ENCODE measurements around the gene HAPSTR1.

Gene HAPSTR1

GRCh38 chr16:9098377-9099090 lies 7.1 kb downstream of the HAPSTR1 start:
- FAIRE-seq, result no peak
- no peak for DNase-seq (ENCODE audit: insufficient read length)
- no peak for TF ChIP-seq POLR2A (IDR thresholded peaks at IDR 0.05; ENCODE audit: low read depth, low read length)
- TF ChIP-seq TAF1 (IDR thresholded peaks at IDR 0.05; ENCODE audit: borderline replicate concordance, low read depth, low read length), result no peak
- TF ChIP-seq POLR2AphosphoS5 (IDR thresholded peaks at IDR 0.05; ENCODE audit: low read depth, low read length), result peak; percentile 46; the same call in 1 of the 2 replicates

DNA sequence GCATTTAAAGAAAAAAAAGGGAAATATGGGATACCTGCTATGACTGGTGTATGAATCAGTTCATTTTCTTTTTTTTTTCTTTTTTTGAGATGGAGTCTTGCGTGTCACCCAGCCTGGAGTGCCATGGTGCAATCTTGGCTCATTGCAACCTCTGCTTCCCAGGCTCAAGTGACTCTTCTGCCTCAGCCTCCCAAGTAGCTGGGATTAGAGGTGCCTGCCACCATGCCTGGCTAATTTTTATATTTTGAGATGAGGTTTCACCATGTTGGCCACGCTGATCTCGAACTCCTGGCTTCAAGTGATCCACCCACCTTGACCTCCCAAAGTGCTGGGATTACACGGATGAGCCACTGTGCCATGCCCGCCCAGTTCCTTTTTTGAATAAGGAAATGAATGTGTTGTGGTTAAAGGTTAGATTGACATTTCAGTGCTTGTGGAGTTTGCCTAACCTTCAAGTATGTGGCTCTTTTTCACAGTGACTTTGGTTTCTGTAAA lies 7.7 kb downstream of the HAPSTR1 start:
- DNase-seq (ENCODE audit: insufficient read length), result no peak
- TF ChIP-seq POLR2AphosphoS5 (IDR thresholded peaks at IDR 0.05; ENCODE audit: low read depth, low read length) (no peak), POLR2A (IDR thresholded peaks at IDR 0.05; ENCODE audit: low read depth, low read length) (no peak), TAF1 (IDR thresholded peaks at IDR 0.05; ENCODE audit: borderline replicate concordance, low read depth, low read length) (no peak)
- FAIRE-seq, result no peak

DNA sequence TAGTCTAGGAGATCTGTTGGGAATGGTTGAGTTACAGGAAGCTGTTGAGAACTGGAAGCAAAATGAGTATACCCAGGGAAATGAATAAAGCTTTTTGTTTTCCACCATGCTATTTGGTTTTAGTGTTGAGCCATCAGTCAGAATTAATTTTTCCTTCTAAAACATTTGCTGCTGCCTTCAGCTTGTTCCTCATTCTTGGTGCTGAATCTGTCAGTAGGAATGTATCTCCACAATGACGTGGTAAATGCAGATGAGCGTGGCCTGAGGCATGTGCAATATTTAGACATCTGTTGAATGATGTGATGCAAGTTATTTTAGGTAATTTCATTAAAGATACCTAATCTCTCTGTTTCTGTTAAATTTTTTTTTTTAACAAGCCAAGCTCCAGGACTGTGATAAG lies 10.9 kb downstream of the HAPSTR1 start:
- TF ChIP-seq POLR2AphosphoS5 (IDR thresholded peaks at IDR 0.05; ENCODE audit: low read depth, low read length), result no peak
- no peak for TF ChIP-seq TAF1 (IDR thresholded peaks at IDR 0.05; ENCODE audit: borderline replicate concordance, low read depth, low read length)
- no peak for TF ChIP-seq POLR2A (IDR thresholded peaks at IDR 0.05; ENCODE audit: low read depth, low read length)
- no peak for DNase-seq (ENCODE audit: insufficient read length)
- no peak for FAIRE-seq

- TF ChIP-seq POLR2AphosphoS5 (IDR thresholded peaks at IDR 0.05; ENCODE audit: low read depth, low read length) (no peak), POLR2A (IDR thresholded peaks at IDR 0.05; ENCODE audit: low read depth, low read length) (no peak), TAF1 (IDR thresholded peaks at IDR 0.05; ENCODE audit: borderline replicate concordance, low read depth, low read length) (no peak)
- no peak for FAIRE-seq
- no peak for DNase-seq (ENCODE audit: insufficient read length)
These were observed 11.5 kb downstream of the HAPSTR1 start for GRCh38 chr16:9102943-9103342.

GRCh38 chr16:9103546-9103945 lies 12.1 kb downstream of the HAPSTR1 start:
- FAIRE-seq, result no peak
- DNase-seq (ENCODE audit: insufficient read length), result no peak
- TF ChIP-seq TAF1 (IDR thresholded peaks at IDR 0.05; ENCODE audit: borderline replicate concordance, low read depth, low read length), result no peak
- no peak for TF ChIP-seq POLR2A (IDR thresholded peaks at IDR 0.05; ENCODE audit: low read depth, low read length)
- TF ChIP-seq POLR2AphosphoS5 (IDR thresholded peaks at IDR 0.05; ENCODE audit: low read depth, low read length), result no peak

DNA sequence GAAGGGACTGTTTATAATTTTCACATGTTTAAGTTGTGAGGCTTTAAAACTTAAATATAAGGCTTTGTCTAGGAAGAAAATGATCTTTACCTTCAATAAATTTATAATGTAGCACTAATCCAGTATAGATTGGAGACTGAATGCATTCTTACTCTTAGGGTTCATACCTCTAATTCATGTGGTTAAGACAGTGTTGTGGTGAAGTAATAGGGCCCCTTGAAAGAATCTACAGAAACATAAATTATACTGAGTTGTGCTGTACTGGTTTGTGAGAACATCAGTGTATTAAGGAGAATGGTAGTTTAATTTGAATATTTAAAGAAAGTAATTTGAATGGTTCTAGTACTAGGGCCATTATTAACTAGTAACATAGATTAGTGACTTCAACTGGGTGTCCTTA lies 13.7 kb downstream of the HAPSTR1 start:
- TF ChIP-seq POLR2AphosphoS5 (IDR thresholded peaks at IDR 0.05; ENCODE audit: low read depth, low read length) (no peak), POLR2A (IDR thresholded peaks at IDR 0.05; ENCODE audit: low read depth, low read length) (no peak), TAF1 (IDR thresholded peaks at IDR 0.05; ENCODE audit: borderline replicate concordance, low read depth, low read length) (no peak)
- FAIRE-seq, result no peak
- no peak for DNase-seq (ENCODE audit: insufficient read length)

DNA sequence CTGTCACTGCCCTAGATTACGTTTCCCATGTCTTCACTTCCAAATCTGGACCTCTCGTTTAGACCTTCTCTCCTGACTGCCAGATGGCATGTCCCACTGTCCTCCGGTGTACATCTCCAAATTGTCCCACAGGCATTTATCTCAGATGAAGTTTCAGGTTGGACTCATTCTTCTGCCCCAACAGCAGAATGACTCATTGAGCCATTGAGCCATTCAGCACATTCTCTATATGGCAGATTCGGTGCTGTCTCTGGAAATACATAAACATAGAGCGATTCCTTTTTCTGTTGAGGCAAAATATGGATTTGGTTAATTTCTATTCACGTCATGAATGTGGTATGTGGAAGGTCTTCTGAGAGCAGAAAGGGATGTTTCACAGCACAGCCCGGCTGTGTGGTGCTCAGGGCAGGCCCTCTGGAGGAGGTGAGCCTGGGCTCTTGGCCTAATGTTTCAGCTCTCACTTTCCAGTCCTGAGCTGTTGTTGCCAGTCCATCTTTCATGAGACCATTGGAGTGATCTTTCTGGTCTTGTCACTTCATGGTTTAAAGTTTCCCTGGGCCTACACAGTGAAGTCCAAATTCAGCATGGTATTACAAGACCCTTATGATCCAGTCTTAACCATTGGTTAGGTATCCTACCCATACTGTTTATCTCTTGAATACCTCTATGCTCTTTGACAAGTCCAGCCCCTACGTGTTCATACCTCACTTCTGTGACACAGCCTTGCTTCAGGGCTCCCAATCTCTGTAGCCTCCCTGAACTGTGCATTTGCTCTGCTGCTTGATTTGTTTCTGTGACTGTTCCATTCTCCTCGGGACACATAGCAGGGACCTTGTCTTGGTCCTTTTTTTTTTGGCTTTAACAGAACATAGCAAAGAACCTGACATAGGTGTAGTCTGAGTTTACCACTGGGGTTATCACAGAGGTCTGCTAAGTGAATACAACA lies 15.9 kb downstream of the HAPSTR1 start:
- no peak for TF ChIP-seq TAF1 (IDR thresholded peaks at IDR 0.05; ENCODE audit: borderline replicate concordance, low read depth, low read length)
- TF ChIP-seq POLR2AphosphoS5 (IDR thresholded peaks at IDR 0.05; ENCODE audit: low read depth, low read length), result peak; percentile 21; the same call in 1 of the 2 replicates
- no peak for DNase-seq (ENCODE audit: insufficient read length)
- FAIRE-seq, result no peak

- no peak for FAIRE-seq
- DNase-seq (ENCODE audit: insufficient read length), result no peak
These were observed 17.8 kb downstream of the HAPSTR1 start for GRCh38 chr16:9109255-9109654.

GRCh38 chr16:9112166-9112843 lies 20.9 kb downstream of the HAPSTR1 start:
- no peak for TF ChIP-seq TAF1 (IDR thresholded peaks at IDR 0.05; ENCODE audit: borderline replicate concordance, low read depth, low read length)
- peak; percentile 87 for TF ChIP-seq POLR2AphosphoS5 (IDR thresholded peaks at IDR 0.05; ENCODE audit: low read depth, low read length)
- TF ChIP-seq POLR2A (IDR thresholded peaks at IDR 0.05; ENCODE audit: low read depth, low read length), result peak; percentile 45; the same call in 1 of the 2 replicates
- FAIRE-seq (no peak), DNase-seq (ENCODE audit: insufficient read length) (no peak)

More at GRCh38 chr16:9109255-9109654, 17.8 kb downstream of the HAPSTR1 start:
- TF ChIP-seq TAF1 (IDR thresholded peaks at IDR 0.05; ENCODE audit: borderline replicate concordance, low read depth, low read length), result no peak
- 0 out of 2 replicates have a peak, but pooled peaks have one; percentile 22 for TF ChIP-seq POLR2A (IDR thresholded peaks at IDR 0.05; ENCODE audit: low read depth, low read length)
- TF ChIP-seq POLR2AphosphoS5 (IDR thresholded peaks at IDR 0.05; ENCODE audit: low read depth, low read length), result 0 out of 2 replicates have a peak, but pooled peaks have one; percentile 18

GRCh38 chr16:9112844-9113186 lies 21.4 kb downstream of the HAPSTR1 start:
- no peak for DNase-seq (ENCODE audit: insufficient read length)
- FAIRE-seq, result no peak
- TF ChIP-seq TAF1 (IDR thresholded peaks at IDR 0.05; ENCODE audit: borderline replicate concordance, low read depth, low read length), result no peak
- TF ChIP-seq POLR2AphosphoS5 (IDR thresholded peaks at IDR 0.05; ENCODE audit: low read depth, low read length), result no peak
- TF ChIP-seq POLR2A (IDR thresholded peaks at IDR 0.05; ENCODE audit: low read depth, low read length), result no peak

- no peak for FAIRE-seq
- DNase-seq (ENCODE audit: insufficient read length), result no peak
- TF ChIP-seq TAF1 (IDR thresholded peaks at IDR 0.05; ENCODE audit: borderline replicate concordance, low read depth, low read length), result no peak
- TF ChIP-seq POLR2AphosphoS5 (IDR thresholded peaks at IDR 0.05; ENCODE audit: low read depth, low read length), result peak; percentile 37
- TF ChIP-seq POLR2A (IDR thresholded peaks at IDR 0.05; ENCODE audit: low read depth, low read length), result no peak
These were observed 22.3 kb downstream of the HAPSTR1 start for GRCh38 chr16:9113707-9114106.

Measured in GM12892 (cell line).